Gastrocnemius medialis (tissue), 4 donors: Measurements from ENCODE around the gene MIGA2. TPM values are rescaled to one million over a fixed set of nuclear protein-coding genes. Genes with fewer than 3 reads are reported as not detected.
A peak's percentile ranks its signal among the peaks of the same experiment; 100 is the strongest.

Source experiments
- ATAC-seq, 2 donors: fragments of 150-250 bp; one replicate each; pipeline ENCODE4 v1.9.1; 2016
- DNase-seq, 2 donors: peaks; one replicate each; pipeline ENCODE4 v3.0.0-alpha.2; 2019
- H3K27ac ChIP-seq, 4 donors: fragments of 200-600 bp; sonication (generic); 1 replicate in 1 of 4; 2 replicates in 3 of 4; pipeline ENCODE4 v1.5.1; 2016 to 2018; ENCODE audit warnings: mild to moderate bottlenecking in 2 of 4, moderate library complexity in 1 of 4
- H3K27me3 ChIP-seq, 3 donors: fragments of 200-600 bp; sonication (generic) in 2 of 3; 1 replicate in 1 of 3; 2 replicates in 2 of 3; pipeline versions ENCODE4 v1.5.1 to v1.6.0; 2016 to 2019; ENCODE audit warnings: mild to moderate bottlenecking in 1 of 3, moderate library complexity in 1 of 3
- H3K36me3 ChIP-seq, 2 donors: fragments of 200-600 bp; sonication (generic) in 1 of 2; one replicate each; pipeline ENCODE4 v1.5.1; 2017 to 2018
- H3K4me1 ChIP-seq, 2 donors: fragments of 200-600 bp; sonication (generic) in 1 of 2; one replicate each; pipeline ENCODE4 v1.5.1; 2016 to 2017; ENCODE audit warnings: mild to moderate bottlenecking in 2 of 2
- H3K4me3 ChIP-seq, 4 donors: fragments of 200-600 bp; sonication (generic) in 3 of 4; 1 replicate in 1 of 4; 2 replicates in 3 of 4; pipeline ENCODE4 v1.5.1; 2016 to 2019; ENCODE audit warnings: mild to moderate bottlenecking in 2 of 4
- H3K9me3 ChIP-seq, 3 donors: fragments of 200-600 bp; sonication (generic) in 2 of 3; 1 replicate in 1 of 3; 2 replicates in 2 of 3; pipeline ENCODE4 v1.5.1; 2016 to 2019
- POLR2A ChIP-seq, 2 donors: fragments of 450-650 bp; IDR thresholded peaks; one replicate each; pipeline ENCODE4 v1.6.1; 2017; ENCODE audit warnings: antibody characterized with exemption in 2 of 2, mild to moderate bottlenecking in 2 of 2, moderate library complexity in 2 of 2
- in situ Hi-C, 4 donors: fragments of 200-750 bp; cut with MboI; loops; one replicate each; pipeline versions ENCODE4 v1.15.0 to v1.8.0; 2017; ENCODE audit warnings: low sequenced_read_pairs in 4 of 4
- intact Hi-C: fragments of 100-400 bp; cut with DNase I; formaldehyde crosslinking; loops from one replicate; pipeline ENCODE4 v1.15.1; 2023; ENCODE audit warnings: low total_unique reads
- total RNA-seq, 4 donors: library from RNA; depleted of rRNA; stranded (reverse); fragments of >200 nt; gene quantifications; one replicate each; pipeline versions ENCODE4 v1.1.0 to v1.2.3, GENCODE V29; 2016
- TF ChIP-seq, protein P1 (sequence below), 5 experiments: fragments of 450-650 bp in 3 of 5; fragments of 200-600 bp in 2 of 5; sonication (generic) in 2 of 5; IDR thresholded peaks in 4 of 5; conservative IDR thresholded peaks in 1 of 5; 1 replicate in 4 of 5; 2 replicates in 1 of 5; pipeline ENCODE4 v1.5.1; 2016 to 2019; ENCODE audit warnings: antibody characterized with exemption in 5 of 5, mild to moderate bottlenecking in 3 of 5, moderate library complexity in 3 of 5

MIGA2 gene
- total RNA-seq, 4 donors from 2014 or later = 5.8 to 20.6 (median 18.1) TPM

GRCh38 chr9:129021091-129021490 lies 15.3 kb upstream of the MIGA2 start:
- intact Hi-C loops (loop anchor here (5.0 to 10.0 kb wide), 2 partner anchors 159 to 474 kb away; no protein-coding TSS in a partner anchor), in situ Hi-C loops (no loop called here)
- H3K4me1 ChIP-seq = peaks cover 19 to 22% of the 10 kb centered on the region in 2 donors
- H3K9me3 ChIP-seq = no peaks in the 10 kb centered on the region
- DNase-seq = no peak
- TF ChIP-seq POLR2A (IDR thresholded peaks at IDR 0.05) = no peak
- TF ChIP-seq, protein P1, sequence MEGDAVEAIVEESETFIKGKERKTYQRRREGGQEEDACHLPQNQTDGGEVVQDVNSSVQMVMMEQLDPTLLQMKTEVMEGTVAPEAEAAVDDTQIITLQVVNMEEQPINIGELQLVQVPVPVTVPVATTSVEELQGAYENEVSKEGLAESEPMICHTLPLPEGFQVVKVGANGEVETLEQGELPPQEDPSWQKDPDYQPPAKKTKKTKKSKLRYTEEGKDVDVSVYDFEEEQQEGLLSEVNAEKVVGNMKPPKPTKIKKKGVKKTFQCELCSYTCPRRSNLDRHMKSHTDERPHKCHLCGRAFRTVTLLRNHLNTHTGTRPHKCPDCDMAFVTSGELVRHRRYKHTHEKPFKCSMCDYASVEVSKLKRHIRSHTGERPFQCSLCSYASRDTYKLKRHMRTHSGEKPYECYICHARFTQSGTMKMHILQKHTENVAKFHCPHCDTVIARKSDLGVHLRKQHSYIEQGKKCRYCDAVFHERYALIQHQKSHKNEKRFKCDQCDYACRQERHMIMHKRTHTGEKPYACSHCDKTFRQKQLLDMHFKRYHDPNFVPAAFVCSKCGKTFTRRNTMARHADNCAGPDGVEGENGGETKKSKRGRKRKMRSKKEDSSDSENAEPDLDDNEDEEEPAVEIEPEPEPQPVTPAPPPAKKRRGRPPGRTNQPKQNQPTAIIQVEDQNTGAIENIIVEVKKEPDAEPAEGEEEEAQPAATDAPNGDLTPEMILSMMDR (IDR thresholded peaks at IDR 0.05 in 4 of 5, conservative IDR thresholded peaks at IDR 0.05 in 1 of 5) = no peak
- ATAC-seq = no peak
- H3K36me3 ChIP-seq = peaks cover 0 to 8% of the 10 kb centered on the region in 2 donors
- H3K27me3 ChIP-seq = no peaks in the 10 kb centered on the region
- peak overlapping the region in 3 of 4 donors; percentile 26 to 43 (median 30) for H3K27ac ChIP-seq
- no peak overlapping the region for H3K4me3 ChIP-seq

DNA sequence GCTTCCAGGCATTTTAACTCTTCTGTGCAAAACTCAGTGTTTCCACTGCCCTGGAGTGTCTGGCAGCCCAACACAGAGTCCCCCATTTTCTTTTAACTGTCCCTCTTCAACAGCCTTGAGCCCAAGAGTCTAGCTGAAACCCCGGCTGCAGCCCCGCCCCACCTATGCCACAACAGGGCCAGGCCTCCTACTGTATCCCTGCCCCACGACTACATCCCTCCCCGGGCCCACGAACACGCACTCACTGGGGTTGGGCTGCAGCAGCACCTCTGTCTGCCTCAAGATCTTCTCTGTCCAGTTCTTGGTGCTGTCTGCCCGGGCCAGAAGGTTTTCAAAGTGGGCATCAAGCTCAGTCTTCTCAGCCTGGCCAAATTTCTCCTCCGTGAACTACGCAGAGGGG lies 14.4 kb upstream of the MIGA2 start:
- no peaks in the 10 kb centered on the region for H3K9me3 ChIP-seq

GRCh38 chr9:129023036-129023907 lies 13.2 kb upstream of the MIGA2 start:
- TF ChIP-seq, protein P1 (IDR thresholded peaks at IDR 0.05 in 4 of 5, conservative IDR thresholded peaks at IDR 0.05 in 1 of 5) = no peak
- TF ChIP-seq POLR2A (IDR thresholded peaks at IDR 0.05) = no peak
- in situ Hi-C loops (no loop called here), intact Hi-C loops (loop anchor here (2.0 to 10.0 kb wide), 3 partner anchors 16 to 472 kb away; no protein-coding TSS in a partner anchor)
- H3K36me3 ChIP-seq = no peaks in the 10 kb centered on the region
- H3K27ac ChIP-seq = peak overlapping the region; percentile 81 to 90 (median 86)
- H3K4me3 ChIP-seq = peak overlapping the region in 1 of 4 donors; percentile 11
- H3K27me3 ChIP-seq = no peaks in the 10 kb centered on the region
- no peaks in the 10 kb centered on the region for H3K9me3 ChIP-seq
- peak; percentile 83 to 95 for DNase-seq
- ATAC-seq = peak; percentile 69 to 73
- H3K4me1 ChIP-seq = peaks cover 30 to 38% of the 10 kb centered on the region in 2 donors

More for the DNA sequence above, 14.4 kb upstream of the MIGA2 start:
- peaks cover 24 to 31% of the 10 kb centered on the region in 2 donors for H3K4me1 ChIP-seq
- no peak overlapping the region for H3K4me3 ChIP-seq
- no peaks in the 10 kb centered on the region for H3K27me3 ChIP-seq
- in situ Hi-C loops (no loop called here), intact Hi-C loops (loop anchor here (2.0 to 10.0 kb wide), 3 partner anchors 15 to 473 kb away; no protein-coding TSS in a partner anchor)
- no peak for ATAC-seq
- peak overlapping the region; percentile 81 to 90 (median 86) for H3K27ac ChIP-seq
- no peak for TF ChIP-seq POLR2A (IDR thresholded peaks at IDR 0.05)
- TF ChIP-seq, protein P1 (IDR thresholded peaks at IDR 0.05 in 4 of 5, conservative IDR thresholded peaks at IDR 0.05 in 1 of 5) = no peak
- no peak for DNase-seq
- H3K36me3 ChIP-seq = peaks cover 0 to 8% of the 10 kb centered on the region in 2 donors

DNA sequence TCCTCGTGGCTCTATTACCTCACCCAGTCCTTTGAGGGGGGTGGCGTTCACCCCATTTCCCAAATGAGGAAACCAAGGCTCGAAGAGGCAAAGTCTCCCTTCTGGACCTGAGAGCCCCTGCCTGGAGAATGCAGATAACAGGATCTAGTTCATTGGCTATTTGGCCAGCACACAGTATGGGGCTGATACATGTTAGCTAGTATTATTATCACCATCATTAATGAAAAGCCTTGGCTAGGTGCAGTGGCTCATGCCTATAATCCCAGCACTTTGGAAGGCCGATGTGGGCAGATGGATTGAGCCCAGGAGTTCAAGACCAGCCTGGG lies 12.6 kb upstream of the MIGA2 start:
- H3K9me3 ChIP-seq = no peaks in the 10 kb centered on the region
- H3K4me3 ChIP-seq = peak overlapping the region in 1 of 4 donors; percentile 11
- H3K4me1 ChIP-seq = peaks cover 33 to 38% of the 10 kb centered on the region in 2 donors
- peak overlapping the region; percentile 81 to 90 (median 86) for H3K27ac ChIP-seq
- TF ChIP-seq, protein P1 (IDR thresholded peaks at IDR 0.05 in 4 of 5, conservative IDR thresholded peaks at IDR 0.05 in 1 of 5) = no peak
- TF ChIP-seq POLR2A (IDR thresholded peaks at IDR 0.05) = no peak
- no peaks in the 10 kb centered on the region for H3K36me3 ChIP-seq
- no peak for ATAC-seq
- H3K27me3 ChIP-seq = no peaks in the 10 kb centered on the region
- no peak for DNase-seq
- intact Hi-C loops = loop anchor here (2.0 to 10.0 kb wide), 3 partner anchors 17 to 471 kb away; no protein-coding TSS in a partner anchor
- in situ Hi-C loops = no loop called here
